DMS53 treated with DMSO at 0.1 percent for 48 hours (cell line): Measurements from ENCODE around the gene GFER.

ENCODE experiments used
- DNase-seq: peaks from one replicate; lab custom pipeline; 2025; ENCODE audit not compliant: unreplicated experiment; lab: John Stamatoyannopoulos, UW

The GFER gene

DNA sequence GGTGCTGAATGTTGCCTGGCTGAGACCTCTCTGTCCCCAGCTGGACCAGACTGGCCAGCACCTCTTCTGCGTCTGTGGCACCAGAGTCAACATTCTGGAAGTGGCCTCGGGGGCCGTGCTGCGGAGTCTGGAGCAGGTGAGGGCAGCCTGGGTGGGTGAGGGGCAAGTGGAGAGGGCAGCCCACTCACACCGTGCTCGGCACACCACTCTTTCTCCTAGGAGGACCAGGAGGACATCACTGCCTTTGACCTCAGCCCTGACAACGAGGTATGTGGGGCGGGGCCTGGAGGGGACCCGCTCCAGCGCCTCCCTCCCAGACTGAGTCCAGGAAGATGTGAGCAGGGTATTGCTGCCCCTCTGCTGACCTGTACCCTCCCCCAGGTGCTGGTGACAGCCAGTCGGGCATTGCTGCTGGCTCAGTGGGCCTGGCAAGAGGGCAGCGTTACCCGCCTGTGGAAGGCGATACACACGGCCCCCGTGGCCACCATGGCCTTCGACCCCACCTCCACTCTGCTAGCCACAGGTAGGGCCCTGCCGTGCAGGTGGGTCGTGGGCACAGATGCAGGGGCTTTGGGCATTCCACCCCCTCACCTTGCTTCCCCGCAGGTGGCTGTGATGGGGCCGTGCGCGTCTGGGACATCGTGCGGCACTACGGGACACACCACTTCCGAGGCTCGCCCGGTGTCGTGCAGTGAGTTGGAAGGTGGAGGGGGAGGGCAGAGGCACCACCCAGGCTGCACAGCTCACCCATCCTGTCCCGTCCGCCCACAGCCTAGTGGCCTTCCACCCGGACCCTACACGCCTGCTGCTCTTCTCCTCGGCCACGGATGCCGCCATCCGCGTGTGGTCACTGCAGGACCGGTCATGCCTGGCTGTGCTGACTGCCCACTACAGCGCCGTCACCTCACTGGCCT is 9.6 kb upstream of the GFER start:
- no peak for DNase-seq

DNA sequence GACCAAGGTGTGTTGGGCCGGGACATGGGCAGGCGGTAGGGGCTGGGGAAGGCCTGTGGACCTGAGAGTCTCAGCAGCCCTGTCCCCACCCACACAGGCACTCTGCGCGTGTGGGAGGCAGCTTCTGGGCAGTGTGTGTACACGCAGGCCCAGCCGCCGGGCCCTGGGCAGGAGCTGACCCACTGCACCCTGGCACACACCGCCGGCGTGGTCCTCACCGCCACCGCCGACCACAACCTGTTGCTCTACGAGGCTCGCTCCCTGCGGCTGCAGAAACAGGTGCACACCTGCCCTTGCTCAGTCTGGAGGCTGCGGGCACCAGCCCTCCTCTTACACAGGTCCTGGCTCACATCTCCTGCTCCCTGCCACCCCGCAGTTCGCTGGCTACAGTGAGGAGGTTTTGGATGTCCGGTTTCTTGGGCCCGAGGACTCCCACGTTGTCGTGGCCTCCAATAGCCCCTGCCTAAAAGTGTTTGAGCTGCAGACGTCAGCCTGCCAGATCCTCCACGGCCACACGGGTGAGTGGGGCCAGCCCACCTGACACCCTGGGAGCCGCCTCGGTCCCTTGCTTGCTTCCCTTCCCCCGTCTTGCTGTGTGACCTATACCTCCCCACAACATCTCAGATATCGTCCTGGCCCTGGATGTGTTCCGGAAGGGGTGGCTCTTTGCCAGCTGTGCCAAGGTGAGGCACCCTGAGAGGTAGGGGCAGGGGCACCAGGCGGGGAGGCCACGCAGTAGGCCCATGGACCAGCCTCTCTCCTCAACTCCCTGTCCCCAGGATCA is 8.4 kb upstream of the GFER start:
- no peak for DNase-seq

DNA sequence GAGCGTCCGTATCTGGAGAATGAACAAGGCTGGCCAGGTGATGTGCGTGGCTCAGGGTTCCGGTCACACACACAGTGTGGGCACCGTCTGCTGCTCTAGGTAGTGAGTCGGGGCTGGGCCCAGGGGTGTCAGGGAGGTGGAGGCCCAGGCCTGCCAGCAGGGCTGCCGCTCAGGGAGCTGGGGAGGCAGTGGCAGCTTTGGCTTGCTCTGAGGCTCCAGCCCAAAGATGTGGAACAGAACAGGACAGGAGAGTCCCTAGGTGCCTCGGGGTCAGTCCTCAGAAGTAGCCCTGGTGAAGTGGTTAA is 7.8 kb upstream of the GFER start:
- DNase-seq, result no peak

DNA sequence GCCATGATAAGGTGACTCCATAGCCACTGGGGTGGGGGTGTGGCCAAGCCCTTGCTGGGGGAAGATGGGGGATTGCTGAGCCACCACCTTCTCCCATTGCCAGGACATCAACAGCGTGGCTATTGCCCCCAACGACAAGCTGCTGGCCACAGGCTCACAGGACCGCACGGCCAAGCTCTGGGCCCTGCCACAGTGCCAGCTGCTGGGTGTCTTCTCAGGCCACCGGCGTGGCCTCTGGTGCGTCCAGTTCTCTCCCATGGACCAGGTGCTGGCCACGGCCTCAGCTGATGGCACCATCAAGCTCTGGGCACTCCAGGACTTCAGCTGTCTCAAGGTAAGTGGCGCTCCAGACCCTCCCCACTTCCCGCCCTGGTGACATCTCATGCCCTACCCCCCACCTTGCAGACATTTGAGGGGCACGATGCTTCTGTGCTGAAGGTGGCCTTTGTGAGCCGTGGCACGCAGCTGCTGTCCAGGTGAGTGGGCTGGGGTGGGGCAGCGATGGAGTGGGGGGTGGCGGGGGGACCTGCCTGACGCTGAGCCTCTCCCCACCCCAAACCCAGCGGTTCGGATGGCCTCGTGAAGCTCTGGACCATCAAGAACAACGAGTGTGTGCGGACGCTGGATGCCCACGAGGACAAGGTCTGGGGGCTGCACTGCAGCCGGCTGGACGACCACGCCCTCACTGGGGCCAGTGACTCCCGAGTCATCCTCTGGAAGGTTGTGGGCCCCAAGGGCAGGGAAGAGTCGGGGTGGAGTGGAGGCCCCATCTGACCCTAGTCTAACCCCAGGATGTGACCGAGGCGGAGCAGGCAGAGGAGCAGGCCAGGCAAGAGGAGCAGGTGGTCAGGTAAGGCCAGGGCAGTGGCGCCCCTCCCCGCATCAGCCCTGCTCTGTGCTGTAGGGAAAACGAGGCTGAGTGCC is 6.8 kb upstream of the GFER start:
- no peak for DNase-seq

DNA sequence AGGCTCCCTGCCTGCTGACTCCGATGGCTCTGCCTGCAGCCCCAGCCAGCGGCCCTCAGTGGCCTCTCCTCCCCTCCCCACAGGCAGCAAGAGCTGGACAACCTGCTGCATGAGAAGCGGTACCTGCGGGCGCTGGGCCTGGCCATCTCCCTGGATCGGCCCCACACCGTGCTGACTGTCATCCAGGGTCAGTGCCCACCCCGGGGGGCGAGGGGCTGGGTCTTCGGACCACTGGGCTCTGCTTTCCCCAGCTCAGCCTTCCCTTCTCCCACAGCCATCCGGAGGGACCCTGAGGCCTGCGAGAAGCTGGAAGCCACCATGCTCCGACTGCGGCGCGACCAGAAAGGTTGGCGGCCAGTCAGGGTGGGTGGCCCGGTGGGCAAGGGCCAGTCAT is 6.1 kb upstream of the GFER start:
- DNase-seq, result no peak

DNA sequence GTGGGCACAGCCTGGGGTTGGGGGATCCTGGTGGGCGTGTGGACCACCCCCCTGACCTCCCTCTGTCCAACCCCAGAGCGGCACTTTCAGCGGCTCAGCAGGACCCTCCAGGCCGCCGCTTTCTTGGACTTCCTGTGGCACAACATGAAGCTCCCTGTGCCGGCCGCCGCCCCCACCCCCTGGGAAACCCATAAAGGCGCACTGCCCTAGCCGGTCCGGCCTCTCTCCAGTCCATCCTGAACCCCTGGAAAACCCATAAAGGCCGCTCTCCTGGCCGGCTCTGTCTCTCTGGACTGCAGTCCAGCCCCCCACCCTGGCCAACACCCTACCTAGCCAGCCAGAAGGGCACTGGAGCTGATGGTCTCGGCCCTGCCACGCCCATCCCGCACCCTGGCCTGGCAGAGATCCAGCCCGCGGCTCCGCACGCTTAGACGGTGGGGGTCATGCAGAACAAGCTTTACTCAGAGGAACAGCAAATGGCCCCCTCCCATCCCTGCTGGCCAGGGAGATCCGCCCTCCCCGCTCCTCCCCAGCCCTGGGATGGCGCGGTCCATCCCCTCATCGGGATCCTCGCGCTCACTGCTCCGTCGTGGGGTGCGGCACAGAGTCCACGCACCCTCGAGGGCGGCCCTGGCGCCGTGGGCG is 5.4 kb upstream of the GFER start:
- no peak for DNase-seq

DNA sequence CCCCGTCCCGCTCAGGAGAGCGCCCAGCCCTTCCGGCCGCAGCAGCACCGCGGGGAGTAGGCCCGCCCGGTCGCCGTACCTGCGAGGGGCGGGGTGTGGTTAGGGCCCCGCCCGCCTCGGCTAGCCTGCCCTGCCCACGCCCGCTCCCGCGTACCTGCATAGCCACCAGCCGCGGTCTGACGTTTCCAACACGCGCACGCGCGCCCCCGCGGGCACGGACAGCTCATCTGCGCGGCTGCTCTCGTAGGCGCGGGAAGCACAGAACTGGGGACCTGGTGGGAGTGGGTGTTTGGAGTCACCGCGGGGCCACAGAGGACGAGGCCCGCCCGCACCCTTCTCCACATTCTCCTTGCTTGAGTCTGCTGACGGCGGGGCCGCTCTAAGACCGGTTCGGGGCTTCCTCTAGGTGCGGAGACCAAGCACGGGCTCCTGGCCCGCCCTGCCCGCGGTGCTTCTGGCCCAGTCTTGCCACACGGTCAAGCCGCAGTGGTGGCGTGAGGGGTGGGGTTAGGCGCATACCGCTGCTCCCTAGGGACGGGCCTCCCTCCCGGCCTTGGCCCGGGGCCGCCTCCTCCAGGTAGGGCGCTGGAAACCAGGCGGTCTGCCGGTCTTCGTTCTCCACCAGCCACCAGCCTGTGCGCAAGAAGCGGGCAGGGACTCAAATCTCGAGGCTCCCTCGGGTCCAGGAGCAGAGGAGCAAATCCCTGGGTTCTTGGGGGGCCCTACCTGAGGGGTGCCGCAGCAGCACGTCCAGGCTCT is 4.5 kb upstream of the GFER start:
- peak; percentile 66 for DNase-seq

DNA sequence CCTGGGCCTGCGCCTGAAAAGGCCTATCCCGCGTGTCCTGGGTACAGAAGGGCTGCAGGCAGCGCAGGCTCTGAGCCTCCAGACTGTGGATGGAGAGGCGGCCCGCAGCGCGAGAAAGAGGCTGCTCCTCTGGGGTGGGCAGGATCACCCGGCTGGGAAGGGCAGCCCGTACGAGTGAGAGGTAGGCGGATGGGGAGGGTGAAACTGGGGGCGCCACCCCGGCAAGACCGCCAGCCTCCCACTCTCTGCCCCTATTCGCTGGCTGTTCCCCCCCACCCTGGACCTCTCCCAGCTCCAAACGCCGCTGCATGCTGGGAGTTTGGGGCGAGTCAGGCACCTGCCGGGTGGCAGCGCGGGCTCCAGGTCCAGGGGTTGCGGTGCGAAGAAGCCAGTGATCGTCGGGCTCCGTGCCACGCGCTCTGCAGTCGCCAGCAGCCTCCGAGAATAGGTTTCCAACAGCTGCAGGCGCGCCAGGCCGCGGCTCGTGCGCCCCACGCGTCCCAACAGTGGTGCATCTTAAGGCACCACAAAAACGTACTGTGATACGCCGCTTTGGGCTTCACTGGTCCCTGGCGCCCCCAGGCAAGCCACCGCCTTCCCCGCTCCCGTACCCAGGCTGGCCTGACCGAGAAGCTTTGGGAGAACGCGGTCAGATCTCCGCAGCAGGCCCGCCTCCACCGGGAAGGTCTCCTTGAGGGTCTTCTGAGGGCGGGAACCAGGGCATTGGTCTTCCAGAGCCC is 3.8 kb upstream of the GFER start:
- DNase-seq, result no peak

DNA sequence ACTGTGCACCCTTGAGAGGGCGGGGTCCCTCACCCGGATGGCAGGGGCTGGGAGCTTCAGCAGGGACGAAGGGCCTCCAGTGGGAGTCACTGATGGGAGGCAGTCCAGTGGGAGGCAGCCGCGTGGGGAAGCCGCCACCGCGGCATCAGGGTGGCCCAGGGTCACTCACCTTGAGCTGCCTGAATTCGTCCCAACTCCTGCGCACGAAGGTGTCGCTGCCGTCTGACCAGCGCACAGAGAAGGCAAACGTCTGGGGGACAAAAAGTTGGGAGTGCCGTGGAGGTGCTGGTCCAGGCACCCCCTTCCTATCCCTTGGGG is 3.3 kb upstream of the GFER start:
- no peak for DNase-seq

DNA sequence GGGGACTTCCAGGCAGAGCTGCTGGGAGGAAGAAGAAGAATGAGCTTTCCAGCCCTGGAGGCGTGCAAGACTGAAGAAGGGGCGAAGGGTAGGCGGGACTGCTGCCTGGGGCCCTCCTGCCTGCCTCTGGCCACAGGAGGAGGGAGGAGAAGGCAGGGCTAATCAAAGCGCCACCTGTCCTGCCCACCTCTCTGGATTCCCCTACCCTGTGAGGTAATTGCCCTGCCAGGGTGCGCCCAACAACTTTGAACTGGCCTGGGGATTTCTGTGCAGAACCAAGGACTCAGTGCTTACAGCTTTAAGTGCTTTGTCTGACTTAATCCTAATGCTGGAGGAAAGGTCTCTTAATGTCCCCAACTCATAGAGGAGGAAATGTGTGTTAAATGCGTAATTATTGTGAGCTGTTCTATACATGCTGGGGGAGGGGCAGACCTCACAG is 2.6 kb upstream of the GFER start, which contains the start of gene NOXO1:
Gene NOXO1, minus strand, starts transcription at position 72 of the 439 bp plus-strand sequence. CDS start 290 bp downstream, outside the sequence.
- no peak for DNase-seq

DNA sequence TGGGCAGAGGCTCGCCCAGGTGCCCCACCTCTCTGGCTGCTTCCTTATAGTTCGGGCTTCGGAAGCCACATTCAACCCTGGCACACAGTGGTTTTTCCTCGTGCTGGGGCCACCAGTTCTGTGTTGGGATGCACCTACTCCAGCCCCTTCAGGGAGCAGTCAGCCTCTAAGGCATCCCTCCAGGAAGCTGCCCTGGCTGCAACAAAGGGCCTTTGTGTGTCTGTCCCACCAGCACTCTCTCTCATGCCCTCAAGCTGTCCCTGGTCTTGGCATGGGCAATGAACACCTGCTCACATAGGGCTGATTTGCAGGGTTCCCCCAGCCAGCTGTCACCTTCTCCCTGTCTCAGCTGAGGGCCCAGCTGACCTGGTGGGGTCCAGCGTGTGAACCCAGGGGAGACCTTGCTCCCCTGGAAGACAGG is 2.0 kb upstream of the GFER start:
- DNase-seq, result no peak

DNA sequence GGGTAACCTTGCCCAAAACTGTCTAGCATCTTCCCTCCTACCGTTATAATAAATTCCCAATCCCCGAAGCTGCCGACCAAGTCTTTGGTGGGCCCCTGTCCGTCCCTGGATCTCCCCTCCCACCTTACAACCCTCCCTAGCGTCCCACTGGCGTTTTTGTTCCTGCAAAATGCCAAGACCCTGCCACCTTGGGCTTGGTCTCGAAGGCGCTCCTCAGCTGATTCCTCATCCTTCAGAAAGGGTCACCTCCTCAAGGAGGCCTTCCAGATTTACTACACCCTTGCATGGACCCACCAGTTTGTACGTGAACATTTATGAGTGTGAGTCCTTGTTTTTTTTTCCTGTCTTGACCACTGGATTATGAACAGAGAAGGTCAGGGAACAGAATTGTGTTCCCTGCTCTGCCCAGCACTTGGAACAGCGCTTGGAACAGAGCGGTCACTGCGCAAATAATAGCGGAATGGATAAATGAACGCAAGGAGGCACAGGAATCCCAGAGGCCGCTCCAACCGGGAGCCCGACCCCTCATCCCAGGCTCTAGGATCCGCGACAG is 926 bp upstream of the GFER start:
- DNase-seq, result no peak

DNA sequence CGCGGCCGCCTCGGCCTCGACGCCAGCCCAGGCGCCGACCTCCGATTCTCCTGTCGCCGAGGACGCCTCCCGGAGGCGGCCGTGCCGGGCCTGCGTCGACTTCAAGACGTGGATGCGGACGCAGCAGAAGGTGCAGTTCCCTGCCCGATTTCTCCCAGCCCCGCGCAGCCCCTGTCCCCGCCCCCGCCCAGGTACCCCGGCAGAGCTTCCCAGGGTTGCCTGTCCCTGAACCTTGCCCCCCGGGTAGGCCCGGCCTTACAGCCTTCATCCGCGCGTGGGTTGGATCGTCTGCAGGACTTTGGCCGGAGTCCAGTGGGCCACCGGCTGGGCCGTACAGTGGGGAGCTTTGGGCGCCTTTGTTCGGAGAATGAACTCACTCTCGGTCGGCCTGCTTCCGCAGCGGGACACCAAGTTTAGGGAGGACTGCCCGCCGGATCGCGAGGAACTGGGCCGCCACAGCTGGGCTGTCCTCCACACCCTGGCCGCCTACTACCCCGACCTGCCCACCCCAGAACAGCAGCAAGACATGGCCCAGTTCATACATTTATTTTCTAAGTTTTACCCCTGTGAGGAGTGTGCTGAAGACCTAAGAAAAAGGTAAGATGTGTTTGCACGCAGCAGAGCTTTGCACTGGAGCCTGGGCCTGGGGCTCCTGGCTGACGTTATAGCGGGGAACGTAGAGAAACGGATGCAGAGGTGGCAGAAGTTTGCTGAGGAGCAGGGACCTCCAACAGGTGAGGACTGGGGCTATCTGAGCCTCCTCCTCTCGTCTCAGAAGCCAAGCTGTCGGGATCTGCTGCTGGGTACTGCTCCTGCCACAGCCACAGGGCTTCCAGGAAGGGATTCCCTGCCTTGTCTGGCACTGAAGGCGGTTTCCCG is 593 bp downstream of the GFER start:
- DNase-seq, result no peak

DNA sequence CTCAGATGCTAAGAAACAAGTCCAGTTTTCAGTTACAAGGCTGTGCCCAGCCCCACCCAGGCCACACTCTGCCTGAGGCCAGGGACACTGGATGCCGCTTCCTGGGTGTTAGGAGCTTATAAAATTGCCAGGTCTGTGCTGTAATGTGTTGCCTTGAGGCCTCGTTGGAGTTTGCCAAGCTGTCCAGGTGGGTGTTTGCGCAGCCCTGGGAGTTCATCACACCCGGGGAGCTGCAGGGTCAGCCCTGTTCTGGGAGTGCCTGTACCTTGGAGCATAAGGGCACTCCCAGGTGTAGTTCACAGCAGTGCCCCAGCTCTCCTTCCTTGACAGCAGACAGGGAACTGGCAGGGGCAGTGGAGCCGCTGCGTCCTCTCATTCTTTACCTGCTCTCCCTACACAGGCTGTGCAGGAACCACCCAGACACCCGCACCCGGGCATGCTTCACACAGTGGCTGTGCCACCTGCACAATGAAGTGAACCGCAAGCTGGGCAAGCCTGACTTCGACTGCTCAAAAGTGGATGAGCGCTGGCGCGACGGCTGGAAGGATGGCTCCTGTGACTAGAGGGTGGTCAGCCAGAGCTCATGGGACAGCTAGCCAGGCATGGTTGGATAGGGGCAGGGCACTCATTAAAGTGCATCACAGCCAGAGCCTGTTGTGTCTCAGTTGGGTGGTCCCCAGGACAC is 1.6 kb downstream of the GFER start:
- no peak for DNase-seq

DNA sequence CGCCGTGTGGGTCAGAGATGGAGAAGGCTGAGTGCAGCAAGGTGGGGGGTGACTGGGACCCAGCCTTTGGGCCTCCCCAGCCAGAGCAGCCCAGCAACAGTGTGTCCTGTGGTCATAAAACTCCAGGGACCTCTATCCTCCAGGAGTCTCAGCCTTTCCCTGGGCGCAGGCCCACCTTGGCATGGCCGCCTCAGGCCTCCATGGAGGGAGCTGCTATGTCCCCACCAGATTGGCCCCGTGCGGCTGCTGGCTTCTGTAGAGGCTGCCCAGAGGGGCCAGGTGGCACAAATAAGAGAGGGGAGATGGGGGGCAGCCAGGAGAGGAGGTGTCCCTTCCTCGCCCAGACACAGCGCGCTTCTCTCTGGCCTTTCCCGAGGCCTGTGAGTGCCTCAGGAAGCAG is 3.2 kb downstream of the GFER start:
- DNase-seq, result no peak

DNA sequence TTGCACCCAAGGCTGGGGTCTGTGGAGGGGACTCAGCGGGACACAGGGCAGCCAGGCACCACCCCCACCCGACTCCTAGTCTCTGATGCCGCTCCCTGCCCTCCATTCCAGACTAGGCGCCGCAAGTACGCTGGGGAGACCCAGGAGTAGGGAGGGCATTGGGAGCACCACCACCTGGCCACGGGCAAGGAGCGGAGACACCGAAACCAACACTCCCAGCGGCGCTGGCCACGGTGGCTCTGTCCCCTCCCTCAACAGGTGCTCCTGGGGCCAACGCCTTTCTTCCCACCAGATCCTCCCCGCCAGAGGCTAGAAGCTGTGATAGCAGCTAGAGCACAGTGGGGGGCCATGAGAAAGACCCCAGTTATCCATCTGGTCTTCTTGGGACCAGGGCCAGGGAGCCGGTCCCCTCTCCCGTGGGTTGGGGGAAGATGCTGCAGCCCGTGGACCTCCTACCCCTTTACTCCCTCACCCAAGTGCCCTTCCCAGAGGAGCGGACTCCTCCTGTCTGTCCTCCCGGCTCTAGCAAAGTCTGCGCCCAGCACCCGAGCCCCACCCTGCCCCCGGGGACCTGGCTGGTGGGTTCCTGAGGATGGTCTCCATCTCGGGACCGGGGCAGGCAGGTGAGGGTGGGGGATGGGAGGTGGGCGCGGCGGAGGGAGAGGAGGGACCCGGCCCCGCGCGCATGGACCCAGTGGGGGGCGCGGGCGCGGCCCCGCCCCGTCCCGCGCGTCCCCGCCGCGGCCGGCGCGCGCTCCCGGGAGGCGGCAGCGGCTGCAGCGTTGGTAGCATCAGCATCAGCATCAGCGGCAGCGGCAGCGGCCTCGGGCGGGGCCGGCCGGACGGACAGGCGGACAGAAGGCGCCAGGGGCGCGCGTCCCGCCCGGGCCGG is 5.5 kb downstream of the GFER start, which contains the start of gene SYNGR3:
Gene SYNGR3, plus strand, starts transcription at position 762 of the 892 bp plus-strand sequence. CDS start 133 bp downstream, outside the sequence.
- DNase-seq, result peak; percentile 46

DNA sequence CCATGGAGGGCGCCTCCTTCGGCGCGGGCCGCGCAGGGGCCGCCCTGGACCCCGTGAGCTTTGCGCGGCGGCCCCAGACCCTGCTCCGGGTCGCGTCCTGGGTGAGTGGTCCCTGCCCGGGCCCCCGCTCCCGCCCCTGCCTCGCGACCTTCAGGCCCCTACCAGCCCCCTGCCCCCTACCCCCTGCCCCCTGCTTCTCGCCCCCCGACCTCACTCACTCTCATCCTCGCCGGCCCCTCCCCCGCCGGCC is 6.0 kb downstream of the GFER start:
- no peak for DNase-seq
